Mesenchymal stem cell (in vitro differentiated cells and primary cell): ENCODE results near the gene PBX4.

Experiments
- DNase-seq: peaks from one replicate; pipeline ENCODE4 v3.0.0-alpha.2; 2013
- H2AFZ ChIP-seq: one replicate; pipeline ENCODE4 v1.6.1; 2013; ENCODE audit warnings: low read depth, mild to moderate bottlenecking, control low read depth, inconsistent platforms, low read length, moderate library complexity
- H2AK5ac ChIP-seq: 2 replicates; pipeline ENCODE4 v1.6.1; 2013; ENCODE audit warnings: low read length, moderate library complexity, mild to moderate bottlenecking, inconsistent platforms; ENCODE audit not compliant: severe bottlenecking
- H2BK120ac ChIP-seq: one replicate; pipeline ENCODE4 v1.6.1; 2013; ENCODE audit warnings: low read depth, mild to moderate bottlenecking, inconsistent platforms, low read length, moderate library complexity
- H2BK12ac ChIP-seq, 2 experiments: one replicate each; pipeline ENCODE4 v1.6.1; 2013; ENCODE audit warnings: inconsistent platforms in 2 of 2, low read length in 2 of 2, mild to moderate bottlenecking in 2 of 2, moderate library complexity in 2 of 2, control low read depth in 1 of 2
- H2BK15ac ChIP-seq: one replicate; pipeline ENCODE4 v1.6.1; 2013; ENCODE audit warnings: mild to moderate bottlenecking, low read depth, inconsistent platforms; ENCODE audit not compliant: poor library complexity, severe bottlenecking
- H2BK5ac ChIP-seq: 2 replicates; pipeline ENCODE4 v1.6.1; 2013; ENCODE audit warnings: low read depth, mild to moderate bottlenecking, low read length, control low read depth, inconsistent platforms; ENCODE audit not compliant: poor library complexity, severe bottlenecking
- H3K14ac ChIP-seq, 2 experiments: one replicate each; pipeline ENCODE4 v1.6.1; 2013; ENCODE audit warnings: inconsistent platforms in 2 of 2, low read length in 2 of 2, control low read depth in 1 of 2, mild to moderate bottlenecking in 1 of 2, moderate library complexity in 1 of 2
- H3K18ac ChIP-seq, 2 experiments: one replicate each; pipeline ENCODE4 v1.6.1; 2013; ENCODE audit warnings: inconsistent platforms in 2 of 2, low read length in 2 of 2, control low read depth in 1 of 2, low read depth in 1 of 2, mild to moderate bottlenecking in 1 of 2
- H3K23ac ChIP-seq, 2 experiments: one replicate each; pipeline ENCODE4 v1.6.1; 2013; ENCODE audit warnings: inconsistent platforms in 2 of 2, low read length in 2 of 2, mild to moderate bottlenecking in 2 of 2, moderate library complexity in 2 of 2, control low read depth in 1 of 2
- H3K27ac ChIP-seq: 2 replicates; pipeline ENCODE4 v1.5.1; 2013; ENCODE audit warnings: mild to moderate bottlenecking, moderate library complexity, low read length, control low read depth, inconsistent platforms; ENCODE audit not compliant: poor library complexity, severe bottlenecking
- H3K27me3 ChIP-seq, 2 experiments: 2 replicates each; pipeline versions ENCODE4 v1.6.1 to v1.7.0; 2013; ENCODE audit warnings: low read length in 2 of 2, mild to moderate bottlenecking in 2 of 2, moderate library complexity in 2 of 2, control low read depth in 1 of 2, inconsistent platforms in 1 of 2; ENCODE audit not compliant: control insufficient read depth in 1 of 2, insufficient read depth in 1 of 2
- H3K36me3 ChIP-seq, 2 experiments: 2 replicates each; pipeline versions ENCODE4 v1.6.1 to v1.7.0; 2013; ENCODE audit warnings: low read length in 2 of 2, control low read depth in 1 of 2, inconsistent platforms in 1 of 2, low read depth in 1 of 2, mild to moderate bottlenecking in 1 of 2; ENCODE audit not compliant: insufficient read depth in 2 of 2, control insufficient read depth in 1 of 2
- H3K4ac ChIP-seq, 2 experiments: one replicate each; pipeline ENCODE4 v1.6.1; 2013; ENCODE audit warnings: inconsistent platforms in 2 of 2, low read length in 2 of 2, mild to moderate bottlenecking in 2 of 2, moderate library complexity in 2 of 2, control low read depth in 1 of 2, low read depth in 1 of 2
- H3K4me1 ChIP-seq: 2 replicates; pipeline ENCODE4 v1.6.1; 2013; ENCODE audit warnings: low read depth, low read length, control low read depth; ENCODE audit not compliant: control insufficient read depth, insufficient read depth
- H3K4me2 ChIP-seq: 2 replicates; pipeline ENCODE4 v1.6.1; 2013; ENCODE audit warnings: low read length, mild to moderate bottlenecking, inconsistent platforms; ENCODE audit not compliant: poor library complexity, severe bottlenecking
- H3K4me3 ChIP-seq, 2 experiments: 2 replicates each; pipeline versions ENCODE4 v1.5.1 to v1.7.0; 2013; ENCODE audit warnings: low read length in 2 of 2, mild to moderate bottlenecking in 2 of 2, control low read depth in 1 of 2, low read depth in 1 of 2; ENCODE audit not compliant: insufficient read depth in 1 of 2
- H3K79me1 ChIP-seq: replicated peaks from 2 replicates; pipeline ENCODE4 v1.6.1; 2013; ENCODE audit warnings: mild to moderate bottlenecking, control low read depth, low read length, inconsistent platforms; ENCODE audit not compliant: poor library complexity, severe bottlenecking
- H3K9ac ChIP-seq: 2 replicates; pipeline ENCODE4 v1.7.0; 2013; ENCODE audit warnings: mild to moderate bottlenecking, low read length, moderate library complexity
- H3K9me3 ChIP-seq: 2 replicates; pipeline ENCODE4 v1.7.0; 2013; ENCODE audit warnings: mild to moderate bottlenecking, low read length; ENCODE audit not compliant: control insufficient read depth
- H4K8ac ChIP-seq: one replicate; pipeline ENCODE4 v1.6.1; 2013; ENCODE audit warnings: inconsistent platforms, mild to moderate bottlenecking, low read length, moderate library complexity
- H4K91ac ChIP-seq: one replicate; pipeline ENCODE4 v1.6.1; 2013; ENCODE audit warnings: mild to moderate bottlenecking, low read length, inconsistent platforms
- WGBS: methylation state at CpG from one replicate; pipeline ENCODE4 v1.1.7; 2013; ENCODE audit warnings: mixed read lengths; 5-methylcytosine and 5-hydroxymethylcytosine counted together

The PBX4 gene

DNA sequence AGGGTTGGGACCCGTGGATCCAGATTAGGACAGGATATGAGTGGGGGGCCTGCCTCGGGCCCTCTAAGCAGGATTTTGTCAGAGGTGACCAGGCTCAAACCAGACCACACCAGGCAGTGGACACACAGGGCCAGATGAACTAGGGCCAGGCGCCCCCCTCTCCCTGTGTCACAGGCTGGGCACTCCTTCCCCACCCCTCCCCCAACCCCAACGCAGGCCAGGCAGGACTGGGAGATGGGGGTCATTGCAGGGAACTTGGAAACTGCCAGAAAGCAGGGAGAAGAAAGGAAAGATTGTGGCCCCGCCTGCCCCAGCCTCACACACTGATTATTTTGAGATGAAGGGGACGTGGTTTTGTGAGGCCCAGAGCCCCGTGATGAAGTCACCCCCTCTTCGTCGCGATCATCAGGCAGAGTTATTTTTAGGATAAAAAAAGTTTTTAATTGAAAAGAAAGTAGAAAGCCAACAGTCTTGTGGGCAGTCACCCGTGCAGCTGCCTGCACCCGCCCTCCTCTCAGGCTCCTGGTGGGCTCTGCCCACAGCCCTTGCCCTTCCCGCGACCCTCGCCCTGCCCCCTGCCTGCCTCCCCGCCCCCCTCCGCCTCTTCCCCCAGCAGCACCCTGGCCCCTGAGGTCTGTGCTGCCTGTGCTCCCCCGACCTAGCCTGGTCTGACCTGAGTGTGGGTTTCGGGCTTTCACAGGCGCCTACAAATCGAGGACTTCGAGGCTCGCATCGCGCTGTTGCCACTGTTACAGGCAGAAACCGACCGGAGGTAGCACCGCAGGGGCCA is 91.7 kb downstream of the PBX4 start:
- WGBS: 96% methylated on average over 22 of the region's 28 CpGs
- Histone ChIP-seq H2BK12ac (no peak overlapping the region), H2AK5ac (no peak overlapping the region), H3K36me3 (peaks cover 26 to 65% of the 10 kb centered on the region in 2 experiments), H3K23ac (no peak overlapping the region), H3K27me3 (no peaks in the 10 kb centered on the region), H3K4me3 (peak overlapping the region in 1 of 2 experiments; percentile 7), H3K27ac (no peak overlapping the region), H3K79me1 (peaks cover 33% of the 10 kb centered on the region), H3K9ac (no peak overlapping the region), H3K4ac (no peak overlapping the region), H3K4me2 (no peak overlapping the region), H3K18ac (no peak overlapping the region), H4K8ac (no peak overlapping the region), H3K4me1 (peaks cover 23% of the 10 kb centered on the region), H3K14ac (no peak overlapping the region), H2BK5ac (no peak overlapping the region), H3K9me3 (no peaks in the 10 kb centered on the region), H2BK120ac (no peak overlapping the region), H2BK15ac (no peak overlapping the region), H2AFZ (no peak overlapping the region), H4K91ac (no peak overlapping the region)
- no peak for DNase-seq

DNA sequence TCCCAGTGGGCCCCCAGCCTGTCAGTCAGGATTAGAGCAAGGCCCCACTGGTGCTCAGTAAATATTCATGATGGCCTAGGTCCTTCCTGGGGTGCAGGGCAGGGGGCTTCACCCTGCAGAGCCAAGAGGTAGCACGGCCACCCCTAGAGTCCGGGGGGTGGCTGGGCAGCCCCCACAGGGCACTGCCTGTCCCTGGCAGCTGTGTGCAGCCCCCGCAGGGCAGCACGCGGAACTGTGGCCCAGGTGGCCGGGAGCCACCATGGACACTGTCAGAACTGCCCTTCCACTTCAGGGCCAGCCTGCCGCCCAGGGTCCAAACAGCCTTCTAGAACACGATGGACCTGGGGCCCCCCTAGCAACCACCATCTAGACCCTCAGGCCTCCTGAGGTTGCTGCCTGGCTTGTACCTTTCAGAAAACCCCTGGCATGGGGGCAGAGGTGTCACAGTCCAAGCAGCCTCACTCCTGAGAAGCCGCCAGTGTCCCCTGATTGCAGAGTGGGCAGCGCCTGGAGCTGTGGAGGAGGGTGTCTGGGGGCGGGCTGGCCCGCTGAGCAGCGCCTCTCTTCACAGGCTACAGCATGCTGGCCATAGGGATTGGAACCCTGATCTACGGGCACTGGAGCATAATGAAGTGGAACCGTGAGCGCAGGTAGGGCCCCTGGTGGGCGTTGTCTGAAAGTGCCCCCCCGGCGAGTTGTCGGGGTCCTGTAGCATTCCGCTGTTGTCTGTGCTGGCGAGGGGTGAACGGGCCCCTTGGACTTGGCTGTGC is 92.7 kb downstream of the PBX4 start:
- no peak overlapping the region for H3K4me2 ChIP-seq
- H2BK15ac ChIP-seq: no peak overlapping the region
- no peak overlapping the region for H3K14ac ChIP-seq
- no peak overlapping the region for H3K9ac ChIP-seq
- no peak overlapping the region for H2AFZ ChIP-seq
- H2BK5ac ChIP-seq: no peak overlapping the region
- WGBS: 96% methylated on average over 23 of the region's 23 CpGs
- no peaks in the 10 kb centered on the region for H3K9me3 ChIP-seq
- peaks cover 36% of the 10 kb centered on the region for H3K79me1 ChIP-seq
- no peaks in the 10 kb centered on the region for H3K27me3 ChIP-seq
- H4K91ac ChIP-seq: no peak overlapping the region
- no peak overlapping the region for H2BK120ac ChIP-seq
- no peak overlapping the region for H3K4ac ChIP-seq
- no peak overlapping the region for H2BK12ac ChIP-seq
- no peak overlapping the region for H4K8ac ChIP-seq
- H3K4me3 ChIP-seq: no peak overlapping the region
- DNase-seq: no peak
- no peak overlapping the region for H3K27ac ChIP-seq
- H3K4me1 ChIP-seq: peaks cover 23% of the 10 kb centered on the region
- H2AK5ac ChIP-seq: no peak overlapping the region
- peaks cover 29 to 65% of the 10 kb centered on the region in 2 experiments for H3K36me3 ChIP-seq
- H3K18ac ChIP-seq: no peak overlapping the region
- H3K23ac ChIP-seq: no peak overlapping the region

DNA sequence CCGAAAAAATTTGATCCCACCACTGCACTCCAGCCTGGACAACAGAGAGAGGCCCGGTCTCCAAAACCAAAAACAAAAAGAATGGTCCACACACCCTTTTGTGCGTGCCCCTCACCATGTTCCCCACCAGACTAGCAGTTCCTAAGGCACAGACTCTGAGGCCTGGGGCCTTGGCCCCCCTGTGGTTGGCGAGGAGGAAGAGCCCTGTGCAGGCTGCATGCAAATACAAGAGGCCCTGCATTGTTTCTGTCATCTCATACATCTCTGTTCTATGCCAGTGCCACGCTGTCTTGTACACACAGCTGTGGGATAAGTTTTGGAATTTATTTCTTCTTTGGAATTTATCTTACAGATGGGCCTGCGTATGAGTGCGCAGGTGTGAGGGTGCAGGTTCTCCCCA is 94.4 kb downstream of the PBX4 start:
- Histone ChIP-seq H3K9me3 (no peaks in the 10 kb centered on the region), H3K23ac (no peak overlapping the region), H3K18ac (no peak overlapping the region), H2AFZ (no peak overlapping the region), H3K4ac (no peak overlapping the region), H3K4me3 (no peak overlapping the region), H3K79me1 (peaks cover 46% of the 10 kb centered on the region), H3K9ac (no peak overlapping the region), H2AK5ac (no peak overlapping the region), H2BK12ac (no peak overlapping the region), H2BK5ac (no peak overlapping the region), H3K27me3 (no peaks in the 10 kb centered on the region), H4K8ac (no peak overlapping the region), H3K14ac (no peak overlapping the region), H2BK120ac (no peak overlapping the region), H3K36me3 (peaks cover 43 to 62% of the 10 kb centered on the region in 2 experiments), H4K91ac (no peak overlapping the region), H3K27ac (no peak overlapping the region), H2BK15ac (no peak overlapping the region), H3K4me2 (peak overlapping the region; percentile 19), H3K4me1 (peaks cover 22% of the 10 kb centered on the region)
- DNase-seq: no peak
- 96% methylated on average over 7 of the region's 7 CpGs for WGBS

DNA sequence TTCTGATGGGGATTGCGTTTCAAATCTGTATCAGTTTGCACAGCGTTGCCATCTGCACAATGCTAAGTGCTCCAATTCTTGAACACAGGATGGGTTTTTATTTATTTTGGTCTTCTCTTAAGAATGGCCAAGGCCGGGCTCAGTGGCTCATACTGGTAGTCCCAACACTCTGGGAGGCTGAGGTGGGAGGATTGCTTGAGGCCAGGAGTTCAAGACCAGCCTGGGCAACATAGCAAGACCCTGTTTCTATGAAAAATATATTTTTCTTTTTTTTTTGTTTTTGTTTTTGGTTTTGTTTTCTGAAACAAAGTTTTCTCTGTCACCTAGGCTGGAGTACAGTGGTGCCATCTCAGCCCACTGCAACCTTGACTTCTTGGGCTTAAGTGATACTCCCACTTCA is 95.3 kb downstream of the PBX4 start:
- H2AK5ac ChIP-seq: no peak overlapping the region
- H3K27me3 ChIP-seq: no peaks in the 10 kb centered on the region
- no peak overlapping the region for H2BK5ac ChIP-seq
- no peak overlapping the region for H2BK12ac ChIP-seq
- H3K79me1 ChIP-seq: peaks cover 46% of the 10 kb centered on the region
- WGBS: 99% methylated on average over 3 of the region's 3 CpGs
- no peak overlapping the region for H3K23ac ChIP-seq
- no peak overlapping the region for H4K8ac ChIP-seq
- no peak overlapping the region for H3K4ac ChIP-seq
- no peaks in the 10 kb centered on the region for H3K9me3 ChIP-seq
- H3K14ac ChIP-seq: no peak overlapping the region
- H3K4me1 ChIP-seq: peaks cover 23% of the 10 kb centered on the region
- H3K36me3 ChIP-seq: peaks cover 40 to 55% of the 10 kb centered on the region in 2 experiments
- no peak overlapping the region for H4K91ac ChIP-seq
- H3K9ac ChIP-seq: no peak overlapping the region
- no peak overlapping the region for H3K4me3 ChIP-seq
- DNase-seq: no peak
- H2BK120ac ChIP-seq: no peak overlapping the region
- H3K27ac ChIP-seq: no peak overlapping the region
- no peak overlapping the region for H2AFZ ChIP-seq
- no peak overlapping the region for H3K4me2 ChIP-seq
- no peak overlapping the region for H3K18ac ChIP-seq
- H2BK15ac ChIP-seq: no peak overlapping the region
